Middle frontal gyrus (tissue), 1 donor: ENCODE results near the gene FAM187B.
"Not testable (repeated sequence)": the region's sequence is repeated elsewhere in the genome, so short reads cannot be mapped to it uniquely, and the experiment has no call there.

Experiments used
- DNase-seq: peaks from one replicate; pipeline ENCODE4 v3.0.0-alpha.2; 2015; ENCODE audit warnings: low spot score; ENCODE audit errors: extremely low spot score

Gene FAM187B

GRCh38 chr19:35213663-35214632 is 14.6 kb downstream of the FAM187B start:
- no peak for DNase-seq

GRCh38 chr19:35212241-35212640 is 16.3 kb downstream of the FAM187B start:
- DNase-seq = no peak

GRCh38 chr19:35211545-35212230 is 16.9 kb downstream of the FAM187B start:
- DNase-seq = no peak

GRCh38 chr19:35209646-35210045 is 18.9 kb downstream of the FAM187B start:
- DNase-seq = no peak

GRCh38 chr19:35208121-35208520 is 20.4 kb downstream of the FAM187B start:
- DNase-seq = no peak

- DNase-seq = no peak
Measured at GRCh38 chr19:35207391-35207871, 21.1 kb downstream of the FAM187B start.

- no peak for DNase-seq
Measured at GRCh38 chr19:35206855-35207254, 21.7 kb downstream of the FAM187B start.

- no peak for DNase-seq
Measured at GRCh38 chr19:35206379-35206778, 22.2 kb downstream of the FAM187B start.

GRCh38 chr19:35205733-35206323 is 22.7 kb downstream of the FAM187B start:
- no peak for DNase-seq

- no peak for DNase-seq
Measured at GRCh38 chr19:35204799-35205732, 23.5 kb downstream of the FAM187B start.

GRCh38 chr19:35202722-35203688 is 25.5 kb downstream of the FAM187B start:
- DNase-seq = no peak

- no peak for DNase-seq
Measured at GRCh38 chr19:35199481-35199880, 29.1 kb downstream of the FAM187B start.

GRCh38 chr19:35196861-35197260 is 31.7 kb downstream of the FAM187B start:
- not testable (repeated sequence) for DNase-seq

- DNase-seq = no peak
Measured at GRCh38 chr19:35195830-35196229, 32.7 kb downstream of the FAM187B start.

- DNase-seq = no peak
Measured at GRCh38 chr19:35194012-35194984, 34.2 kb downstream of the FAM187B start.

- DNase-seq = no peak
Measured at GRCh38 chr19:35184884-35185283, 43.7 kb downstream of the FAM187B start.

GRCh38 chr19:35184267-35184666 is 44.3 kb downstream of the FAM187B start:
- DNase-seq = no peak

- no peak for DNase-seq
Measured at GRCh38 chr19:35181387-35181786, 47.2 kb downstream of the FAM187B start.
